SHP77 (cell line): ENCODE data around the gene CACNA2D4.
A peak's percentile ranks its signal among the peaks of the same experiment; 100 is the strongest.

Source experiments
- DNase-seq, 2 experiments: peaks; one replicate each; lab custom pipeline; 2025; lab: John Stamatoyannopoulos, UW

The CACNA2D4 gene

DNA sequence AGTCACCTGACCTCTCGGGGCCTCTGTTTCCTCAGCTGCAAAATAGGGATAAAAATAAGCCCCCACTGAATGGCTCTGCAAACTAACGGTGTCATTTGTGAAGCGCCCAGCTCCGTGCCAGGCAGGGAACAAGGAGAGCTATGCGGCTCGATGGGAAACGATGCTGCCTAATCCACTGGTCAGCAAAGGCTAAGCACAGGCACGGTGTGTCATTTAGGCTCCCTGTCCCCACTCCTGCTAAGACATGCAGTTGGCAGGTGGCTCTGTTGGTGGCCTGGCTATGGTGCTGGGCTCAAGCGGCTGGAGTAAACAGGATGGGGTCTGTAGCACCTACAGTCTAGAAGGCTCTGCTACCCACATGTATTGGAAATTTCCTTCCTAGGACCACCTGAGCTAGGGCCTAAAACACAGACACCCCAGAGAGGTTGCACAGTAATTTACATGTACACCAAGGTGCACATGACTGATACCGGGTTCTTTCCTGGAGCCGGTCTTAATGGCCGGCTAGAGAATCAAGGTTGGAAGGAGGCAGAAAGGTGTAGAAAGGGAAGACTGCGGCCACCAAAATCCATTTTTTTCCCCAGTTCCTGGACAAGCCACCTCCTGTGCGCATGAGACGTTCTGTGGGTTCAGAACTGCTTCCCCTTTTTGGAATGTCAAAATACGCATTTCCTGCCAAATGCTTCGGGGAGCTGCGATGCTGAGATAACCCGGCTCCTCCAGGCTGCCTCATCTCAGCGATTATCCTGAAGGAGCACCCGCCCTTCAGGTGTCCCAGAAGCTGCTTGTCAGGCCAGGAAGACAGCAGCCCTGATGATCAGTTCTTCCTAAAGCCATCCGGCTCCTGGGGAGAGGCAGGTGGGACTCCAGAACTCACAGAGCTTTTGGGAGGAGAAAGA lies 1.0 kb downstream of the CACNA2D4 start:
- DNase-seq = no peak

DNA sequence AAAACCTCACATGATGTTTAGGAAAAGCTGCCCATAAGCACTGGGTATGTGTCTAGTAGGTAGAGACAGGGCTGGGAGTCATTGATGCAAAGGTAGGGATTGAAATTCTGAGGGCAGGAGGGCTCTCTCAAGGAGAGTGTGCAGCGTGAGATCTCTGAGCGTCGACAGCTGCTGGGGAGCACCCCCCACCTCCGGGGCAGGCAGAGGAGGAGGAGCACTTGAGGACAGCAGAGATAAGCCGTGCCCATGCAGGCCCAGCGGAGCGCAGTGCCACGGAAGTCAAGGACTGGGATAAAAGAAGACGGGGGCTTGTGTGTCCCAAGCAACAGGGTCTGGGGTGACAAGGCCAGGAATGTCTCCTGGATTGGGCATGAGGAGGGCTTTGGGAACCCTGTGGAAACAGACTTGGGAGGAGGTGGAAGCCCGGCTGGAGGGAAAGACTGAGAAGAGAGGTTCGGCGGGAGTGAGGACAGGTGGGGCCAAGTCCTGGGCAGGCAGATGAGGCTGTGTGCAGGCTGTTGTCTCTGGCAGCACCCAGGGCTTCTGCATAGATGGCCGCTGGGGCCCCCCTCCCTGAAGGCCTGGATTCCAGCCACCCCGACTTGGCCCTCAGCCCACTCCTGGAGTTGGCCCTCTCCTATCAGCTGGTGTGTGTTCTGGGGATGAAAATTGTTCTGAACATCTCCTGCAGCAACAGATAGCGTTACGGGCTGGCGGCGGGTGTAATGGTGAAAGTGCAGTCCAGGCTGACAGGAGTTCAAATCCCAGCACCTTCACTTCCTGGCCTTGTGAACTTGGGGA lies 1.9 kb downstream of the CACNA2D4 start:
- DNase-seq = no peak

DNA sequence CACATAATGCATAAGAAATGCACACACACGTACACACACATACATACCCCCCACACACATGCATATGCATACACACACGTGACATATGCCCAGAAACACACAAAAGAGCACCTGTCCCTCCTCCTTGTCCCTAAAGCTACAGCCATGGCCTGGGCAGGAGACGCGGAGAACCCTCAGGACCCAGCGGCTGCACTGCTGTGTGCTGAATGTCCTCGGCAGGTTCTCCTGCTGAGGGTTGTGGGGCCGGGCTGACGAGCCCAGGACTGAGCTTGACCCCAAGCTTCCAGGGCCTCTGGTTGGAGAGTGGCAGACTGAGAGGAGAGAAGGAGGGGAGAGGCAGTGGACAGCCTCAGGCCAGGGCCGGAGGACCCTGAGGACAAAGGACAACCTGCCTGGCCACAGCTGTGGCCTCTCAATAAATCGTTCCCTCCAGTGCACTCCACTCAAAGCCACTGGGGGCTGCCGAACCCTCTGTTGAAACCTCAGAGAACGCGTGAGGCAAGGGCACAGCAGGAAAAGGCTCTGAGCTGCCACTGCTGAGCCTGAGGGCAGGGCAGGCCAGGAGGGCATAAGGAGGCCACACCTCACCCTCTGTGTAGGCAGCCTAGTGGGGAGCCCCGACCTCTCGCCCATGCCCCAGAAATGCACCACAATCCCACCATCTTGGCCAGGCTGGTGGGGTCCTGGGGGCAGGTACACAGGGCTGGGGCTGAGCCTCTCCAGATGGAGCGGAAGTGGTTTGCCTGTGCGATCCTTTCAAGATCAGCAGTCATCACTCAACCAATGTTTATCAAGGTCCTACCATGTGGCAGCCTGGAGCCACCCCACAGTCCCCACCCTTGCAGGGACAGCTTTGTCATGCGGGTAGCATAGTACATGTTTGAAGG lies 3.1 kb downstream of the CACNA2D4 start:
- no peak for DNase-seq

DNA sequence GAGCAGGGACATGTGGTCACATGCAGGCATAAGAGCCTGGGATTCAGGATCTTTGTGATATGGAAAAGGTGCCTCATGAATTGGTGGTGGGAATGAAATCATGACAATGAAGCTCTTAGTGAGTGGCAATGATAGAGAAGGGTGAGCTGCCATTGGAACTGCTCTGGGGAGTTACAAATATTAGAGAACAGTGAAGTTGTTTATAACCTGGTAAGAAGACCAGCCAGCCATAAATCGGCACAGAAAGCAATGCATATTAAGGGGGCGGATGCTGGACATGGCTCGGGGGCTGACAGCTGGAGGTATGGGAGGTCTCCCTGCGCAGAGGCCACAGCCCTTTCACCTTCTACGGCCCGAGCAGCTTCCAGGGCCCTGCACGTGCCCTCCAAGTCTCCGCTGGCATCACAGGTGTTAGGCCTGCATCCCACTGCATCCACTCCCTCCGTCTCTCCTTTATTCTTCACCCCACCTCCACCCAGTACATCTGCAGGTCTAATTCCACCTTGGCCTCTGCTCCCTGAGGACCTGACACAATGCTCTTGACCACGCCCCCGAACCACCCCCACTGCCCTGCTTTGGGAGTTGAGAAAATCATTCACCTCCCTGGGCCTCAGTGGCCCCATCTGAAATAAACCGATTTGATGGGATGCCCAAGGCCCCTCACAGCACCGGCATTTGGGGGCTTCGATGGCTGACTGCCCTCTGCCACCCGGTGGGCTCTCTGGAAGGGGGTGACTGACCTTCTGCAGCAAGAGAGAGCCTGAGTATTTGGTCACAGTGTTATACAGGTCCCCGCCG lies 4.1 kb downstream of the CACNA2D4 start:
- DNase-seq = no peak

DNA sequence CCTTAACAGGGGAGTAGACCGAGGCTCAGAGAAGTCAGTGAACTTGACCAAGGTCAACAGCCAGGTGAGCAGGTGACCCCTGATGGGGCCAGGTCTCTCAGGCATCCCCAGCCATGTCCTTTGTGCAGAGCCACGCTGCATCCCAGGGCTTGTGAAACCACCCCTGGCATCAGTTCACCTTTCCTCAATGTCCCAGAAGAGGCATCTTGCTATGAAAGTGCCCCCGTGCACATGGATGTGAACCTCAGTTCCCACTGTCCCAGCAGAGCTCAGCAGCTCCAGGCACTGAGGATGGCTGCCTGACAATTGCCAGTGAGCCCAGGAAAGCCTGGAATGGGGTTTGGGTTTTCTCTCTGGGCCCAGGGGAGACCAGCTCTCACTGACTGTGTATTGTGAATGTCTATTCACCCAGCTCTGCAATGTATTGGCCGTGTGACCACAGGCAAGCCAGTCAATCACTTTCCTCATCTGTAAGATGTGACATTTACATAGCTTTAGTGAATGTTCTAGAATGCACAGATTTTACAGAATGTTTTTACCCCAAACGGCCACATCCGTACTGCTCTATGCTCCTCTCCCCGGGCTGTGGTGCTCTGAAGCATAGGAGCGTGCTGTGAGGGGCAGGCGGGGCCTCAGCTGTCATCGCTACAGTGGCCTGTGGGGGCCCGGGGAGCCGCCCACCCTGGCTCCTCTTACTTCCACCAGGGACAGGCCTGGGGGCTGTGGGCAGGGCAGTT lies 4.9 kb downstream of the CACNA2D4 start:
- no peak for DNase-seq

DNA sequence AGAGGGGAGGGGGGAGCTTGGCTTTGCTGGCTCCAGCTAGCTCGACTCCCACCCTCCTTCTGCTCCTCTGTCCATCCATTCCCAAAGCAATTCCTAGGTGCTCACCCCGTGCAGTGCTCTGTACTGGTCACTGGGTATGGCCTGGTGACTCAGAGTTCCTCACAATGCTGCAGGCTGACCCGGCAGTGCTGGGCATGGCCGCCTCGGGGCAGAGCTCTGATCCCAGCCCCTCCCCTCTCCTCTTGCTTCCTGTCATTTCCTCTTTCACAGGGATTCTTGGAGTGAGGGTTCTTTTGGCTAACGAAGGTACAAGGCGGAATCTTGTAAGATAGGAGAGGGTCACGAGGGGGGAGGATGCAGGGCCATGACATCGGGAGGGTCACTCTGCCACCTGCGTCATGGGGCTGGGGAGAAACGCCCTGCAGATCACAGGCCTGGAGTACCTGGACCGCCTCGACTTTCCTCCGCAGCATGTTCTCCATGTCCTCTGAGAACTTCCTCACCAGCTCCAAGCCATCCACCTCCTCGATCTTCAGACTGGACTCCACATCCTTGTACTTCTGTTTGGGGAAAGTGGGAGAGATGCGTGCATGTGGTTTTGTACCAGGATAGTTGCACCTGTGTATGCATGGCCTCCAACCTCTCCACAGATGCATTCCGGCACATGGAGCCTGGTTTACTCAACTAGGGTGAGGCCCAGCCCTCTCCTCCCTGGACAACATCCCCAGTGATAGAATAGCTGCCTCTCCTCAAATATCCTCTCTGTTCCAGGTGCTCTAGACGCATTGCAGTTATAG lies 5.7 kb downstream of the CACNA2D4 start:
- DNase-seq = no peak

DNA sequence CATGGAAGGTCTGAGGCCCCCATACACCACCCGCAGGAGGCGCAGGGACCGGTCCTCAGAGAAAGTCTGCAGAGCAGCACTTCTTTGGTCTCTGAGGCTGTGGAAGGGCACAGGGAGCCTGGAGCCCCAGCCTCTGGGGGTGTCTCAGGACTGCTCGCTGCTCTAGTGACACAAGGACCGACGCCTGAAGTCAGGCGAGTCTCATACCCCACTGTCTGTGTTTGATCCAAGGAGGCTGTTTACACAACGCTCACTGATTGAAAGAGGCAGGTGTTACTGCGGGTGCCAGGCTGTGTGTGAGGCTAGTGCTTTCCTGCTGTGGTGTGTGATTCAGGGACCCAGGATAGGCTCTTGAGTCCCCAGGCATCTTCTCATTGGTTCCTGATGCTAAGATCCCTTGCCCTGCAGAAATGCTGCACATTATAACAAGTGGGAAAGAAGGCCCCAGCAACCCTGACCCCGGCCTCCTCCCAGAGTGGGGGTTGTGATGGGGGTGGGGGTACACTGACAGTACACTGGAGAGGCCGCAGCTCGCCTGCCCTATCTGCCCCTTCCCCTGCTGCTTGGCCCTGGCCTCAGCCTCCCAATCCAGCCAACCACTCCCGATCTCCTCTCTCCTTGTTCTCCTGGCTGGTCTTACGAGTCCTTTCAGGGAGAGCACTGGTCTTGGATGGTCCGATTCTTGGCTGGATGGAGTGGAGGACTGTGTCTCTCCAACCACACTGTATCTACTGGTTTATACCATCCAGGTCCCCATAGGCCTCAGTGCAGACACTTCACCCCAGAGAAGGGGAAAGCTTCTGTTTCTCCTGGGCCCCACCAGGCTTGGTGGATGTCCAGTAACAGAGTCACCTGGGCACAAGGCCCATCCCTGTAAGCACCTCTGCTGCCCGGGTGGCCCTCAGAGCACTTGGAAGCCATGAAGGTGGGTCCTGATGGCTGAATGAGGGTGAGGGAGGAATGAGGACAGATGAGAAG lies 6.6 kb downstream of the CACNA2D4 start:
- DNase-seq = peak; percentile 45 to 48

DNA sequence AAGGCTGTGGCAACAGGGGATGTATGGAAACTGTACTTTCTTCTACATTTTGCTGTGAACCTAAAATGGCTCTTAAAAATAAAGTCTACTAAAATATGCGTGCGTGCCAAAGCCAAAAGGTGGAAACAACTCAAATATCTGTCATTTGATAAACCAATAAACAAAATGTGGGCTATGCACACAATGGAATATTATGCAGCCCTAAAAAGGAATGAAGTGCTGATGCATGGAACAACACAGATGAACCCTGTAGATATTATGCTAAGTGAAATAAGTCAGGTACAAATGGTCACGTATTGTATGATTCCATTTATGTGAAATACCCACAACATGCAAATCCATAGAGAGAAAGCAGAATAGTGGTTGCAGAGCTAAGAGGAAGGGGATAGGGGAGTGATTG lies 8.0 kb downstream of the CACNA2D4 start:
- no peak for DNase-seq

DNA sequence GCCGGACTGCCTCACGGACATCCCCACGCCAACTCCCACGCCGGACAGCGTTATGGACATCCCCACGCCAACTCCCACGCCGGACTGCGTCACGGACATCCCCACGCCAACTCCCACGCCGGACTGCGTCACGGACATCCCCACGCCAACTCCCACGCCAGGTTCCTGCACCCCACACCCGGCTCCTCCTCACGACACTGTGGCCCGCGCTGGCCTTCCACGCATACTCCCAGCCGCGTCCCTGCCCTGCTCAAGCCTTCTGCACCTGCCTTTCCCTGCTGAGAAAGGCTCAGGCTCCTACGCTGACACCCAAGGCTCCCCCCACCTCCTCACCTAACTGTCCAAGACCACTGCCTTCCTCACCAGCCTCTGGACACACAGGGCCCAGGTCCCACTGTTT lies 9.7 kb downstream of the CACNA2D4 start:
- no peak for DNase-seq

DNA sequence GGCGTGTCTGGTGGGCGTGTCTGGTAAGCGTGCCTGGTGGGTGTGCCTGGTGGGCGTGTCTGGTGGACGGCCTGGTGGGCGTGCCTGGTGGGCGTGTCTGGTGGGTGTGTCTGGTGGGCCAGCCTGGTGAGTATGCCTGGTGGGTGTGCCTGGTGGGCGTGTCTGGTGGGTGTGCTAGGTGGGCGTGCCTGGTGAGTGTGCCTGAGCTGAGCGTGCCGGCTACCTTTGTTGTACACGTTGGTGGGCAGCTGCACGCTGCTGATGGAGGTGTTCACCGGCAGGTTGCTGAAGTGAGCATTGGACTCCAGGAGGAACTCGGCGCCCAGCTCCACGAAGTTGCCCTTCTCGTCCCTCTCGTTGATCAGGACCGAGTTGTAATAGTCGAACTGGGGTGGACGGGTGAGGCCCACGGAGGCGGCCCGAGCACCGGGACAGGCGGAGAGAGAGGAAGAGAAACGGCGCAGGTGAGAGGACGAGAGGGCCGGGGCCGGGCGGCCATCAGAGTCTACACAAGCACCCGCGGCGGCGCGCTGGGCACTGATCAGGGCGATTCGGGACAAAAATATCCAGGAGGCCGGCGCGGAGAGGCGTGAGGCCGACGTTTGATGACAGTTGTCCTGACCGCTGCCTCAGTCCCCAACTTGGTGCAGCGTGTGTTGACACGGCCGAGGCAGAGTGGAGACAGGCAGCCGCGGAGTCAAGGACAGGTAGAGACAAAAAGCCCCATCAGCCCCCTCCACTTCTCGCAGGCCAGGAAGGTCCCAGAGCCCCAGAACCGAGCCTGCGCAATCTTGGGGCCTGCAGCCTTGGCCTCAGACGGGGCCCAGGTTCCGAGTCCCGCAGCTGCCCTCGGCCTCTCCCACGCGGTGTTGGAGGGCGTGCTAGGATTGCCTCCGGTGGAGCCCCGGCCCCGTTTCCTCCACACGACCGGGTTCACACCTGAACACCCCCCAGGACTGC lies 10.5 kb downstream of the CACNA2D4 start:
- no peak for DNase-seq

DNA sequence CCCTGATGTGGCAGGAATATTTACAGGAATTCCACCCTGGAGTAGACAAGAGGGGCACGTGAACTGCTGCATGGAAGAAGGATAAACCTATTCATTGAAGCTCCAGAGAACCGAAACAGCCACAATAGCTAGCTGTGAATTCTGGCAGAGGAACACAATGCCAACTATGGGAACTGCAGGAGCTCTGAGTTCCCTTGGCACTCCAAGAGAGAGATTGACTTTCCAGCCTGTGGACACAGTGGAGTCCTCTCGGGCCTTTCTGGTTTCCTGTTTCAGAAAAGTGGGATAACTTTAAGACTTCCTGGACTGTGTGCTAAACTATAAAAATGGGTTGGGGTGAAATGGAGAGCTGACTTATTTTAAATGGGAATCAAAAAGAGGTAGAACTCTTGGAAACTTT lies 11.9 kb downstream of the CACNA2D4 start:
- no peak for DNase-seq

DNA sequence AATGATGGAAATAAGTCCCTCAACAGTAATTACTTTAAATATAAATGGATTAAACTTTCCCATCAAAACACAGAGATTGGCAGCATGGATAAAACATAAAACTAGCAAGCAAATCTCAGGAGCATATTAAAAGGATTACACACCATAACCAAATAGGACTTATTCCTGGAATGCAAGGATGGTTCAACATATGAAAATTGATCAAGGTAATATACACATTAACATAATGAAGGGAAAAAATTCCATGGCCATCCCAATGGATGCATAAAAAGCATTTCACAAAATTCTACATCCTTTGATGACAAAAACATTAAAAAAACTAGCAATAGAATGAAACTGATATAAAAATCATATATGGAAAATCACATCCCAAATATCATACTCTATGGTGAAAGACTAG lies 13.6 kb downstream of the CACNA2D4 start:
- no peak for DNase-seq

DNA sequence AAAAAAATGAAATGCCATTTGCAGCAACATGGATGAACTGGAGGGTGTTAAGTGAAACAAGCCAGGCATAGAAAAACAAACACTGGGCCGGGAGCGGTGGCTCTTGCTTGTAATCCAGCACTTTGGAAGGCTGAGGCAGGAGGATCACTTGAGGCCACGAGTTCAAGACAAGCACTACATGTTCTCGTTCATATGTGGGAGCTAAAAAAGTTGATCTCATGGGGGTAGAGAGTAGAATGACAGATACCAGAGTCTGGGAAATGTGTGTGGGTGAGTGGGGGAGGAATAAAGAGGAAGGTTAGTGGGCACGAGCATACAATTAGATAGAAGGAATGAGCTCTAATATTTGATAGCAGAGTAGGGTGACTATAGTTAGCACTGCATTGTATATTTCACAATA lies 21.5 kb downstream of the CACNA2D4 start:
- DNase-seq = no peak

DNA sequence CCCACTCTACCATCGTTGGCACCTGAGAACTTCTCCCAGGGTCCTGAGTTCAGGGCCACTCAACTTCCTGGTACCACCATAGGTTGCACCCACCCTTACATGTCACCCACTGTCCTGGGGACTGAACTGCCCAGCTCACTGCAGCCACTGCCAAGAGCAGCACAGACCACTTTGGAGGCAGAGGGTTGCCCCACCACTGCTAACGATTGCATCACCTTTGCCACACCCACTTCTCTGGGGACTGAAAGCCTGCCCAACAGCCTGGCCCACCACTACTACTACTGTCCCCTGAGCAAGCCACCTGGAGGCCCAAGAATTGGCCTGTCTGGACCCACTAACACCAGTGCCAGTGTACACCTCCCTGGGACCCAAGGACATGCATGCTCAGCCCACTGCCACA lies 27.6 kb downstream of the CACNA2D4 start:
- no peak for DNase-seq

DNA sequence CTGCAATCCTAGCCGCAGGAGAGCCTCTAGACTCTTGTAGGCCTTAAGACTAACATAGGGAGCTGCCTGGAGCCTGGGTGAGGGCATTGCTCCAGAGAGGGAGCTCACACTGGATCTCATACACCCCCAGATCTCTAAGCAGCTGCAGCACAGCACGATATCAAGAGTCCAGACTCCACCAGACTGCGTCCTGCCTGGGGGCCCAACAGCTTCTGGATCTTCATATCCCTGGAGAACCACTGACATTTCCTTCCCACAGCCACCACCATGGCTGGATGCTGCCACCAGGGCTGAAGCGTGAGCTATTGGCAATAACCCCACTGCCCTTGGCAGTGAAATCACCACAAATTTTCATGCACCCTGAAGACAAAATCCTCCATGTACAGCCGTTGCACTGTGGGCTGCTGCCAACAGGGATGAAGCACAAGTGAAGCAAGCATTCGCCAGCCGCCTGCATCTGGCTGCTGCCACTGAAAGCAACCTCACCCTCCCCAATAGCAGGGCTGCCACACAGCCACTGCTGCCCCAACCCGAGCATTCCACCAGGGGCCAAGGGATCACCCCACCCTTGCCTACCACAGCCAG lies 28.2 kb downstream of the CACNA2D4 start:
- DNase-seq = no peak

DNA sequence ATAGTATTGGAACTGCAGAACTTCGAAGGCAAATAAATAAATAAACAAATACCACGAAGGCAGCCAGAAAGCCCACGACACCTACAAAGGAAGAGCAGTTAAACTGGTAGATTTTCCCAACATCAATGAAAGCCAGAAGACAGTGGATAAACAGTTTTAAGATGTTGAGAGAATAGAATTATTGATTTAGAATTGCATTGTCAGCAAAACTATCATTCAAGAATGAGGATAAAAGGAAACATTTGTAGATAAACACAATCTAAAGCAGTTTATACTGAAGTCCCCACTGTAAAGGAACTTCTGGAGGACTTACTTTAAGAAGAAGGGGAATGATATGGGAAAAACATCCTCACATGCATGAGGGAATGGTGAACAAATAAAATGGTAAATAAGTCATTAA lies 29.5 kb downstream of the CACNA2D4 start:
- DNase-seq = no peak

DNA sequence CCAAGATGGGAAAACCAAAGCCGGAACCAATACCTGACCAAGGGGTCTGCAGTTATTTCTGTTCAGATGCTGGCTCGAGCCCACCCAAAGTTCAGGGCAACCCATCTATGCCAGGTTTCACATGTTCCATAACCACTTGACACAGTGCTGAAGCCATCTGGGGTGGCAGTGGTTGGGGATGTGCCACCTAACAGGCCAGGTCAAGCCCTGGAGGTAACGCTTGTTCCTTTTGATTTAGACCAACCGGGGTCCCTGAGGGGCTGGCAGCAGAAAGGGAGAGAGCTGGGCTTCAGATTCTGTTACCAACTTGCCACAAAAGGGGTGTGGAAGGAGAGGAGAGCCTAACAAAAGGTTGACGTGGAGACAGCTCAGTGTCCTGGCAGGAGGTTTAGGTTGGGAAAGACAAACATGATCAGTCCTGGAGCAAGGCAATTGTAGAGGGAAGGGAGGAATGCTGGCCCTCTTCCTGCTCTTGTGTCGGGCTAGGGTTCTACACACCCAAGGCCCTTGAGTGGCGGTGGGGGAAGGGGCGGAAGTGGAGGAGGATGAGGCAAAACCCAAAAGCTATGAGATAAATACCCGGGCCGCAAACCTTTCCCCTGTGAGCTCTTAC lies 31.9 kb downstream of the CACNA2D4 start:
- DNase-seq = no peak
